Left lung (tissue), 10 donors: Measurements from ENCODE around the gene IQCM. TPM values are rescaled to one million over a fixed set of nuclear protein-coding genes. Genes with fewer than 3 reads are reported as not detected.

Experiments used
- ATAC-seq: fragments of 200-7000 bp; cut with Tn5 transposase; one replicate; pipeline ENCODE4 v1.9.1; 2020; ENCODE audit warnings: moderate library complexity
- DNase-seq, 4 donors: peaks; one replicate each; pipeline ENCODE4 v3.0.0-alpha.2; 2013 to 2020
- H3K27ac ChIP-seq, 2 donors: fragments of 200-600 bp; sonication (generic) in 1 of 2; one replicate each; pipeline versions ENCODE4 v1.5.0 to v1.8.0; 2020 to 2021
- H3K27me3 ChIP-seq, 2 donors: fragments of 200-600 bp; sonication (generic) in 1 of 2; one replicate each; pipeline versions ENCODE4 v1.5.0 to v1.8.0; 2020 to 2021
- H3K36me3 ChIP-seq, 2 donors: fragments of 200-600 bp; sonication (generic) in 1 of 2; one replicate each; pipeline versions ENCODE4 v1.5.0 to v1.8.0; 2020 to 2021
- H3K4me1 ChIP-seq, 2 donors: fragments of 200-600 bp; one replicate each; pipeline ENCODE4 v1.8.0; 2021
- H3K4me3 ChIP-seq, 2 donors: fragments of 200-600 bp; sonication (generic) in 1 of 2; one replicate each; pipeline versions ENCODE4 v1.5.0 to v1.8.0; 2020 to 2021; ENCODE audit warnings: mild to moderate bottlenecking in 1 of 2
- H3K9me3 ChIP-seq, 2 donors: fragments of 200-600 bp; sonication (generic) in 1 of 2; one replicate each; pipeline versions ENCODE4 v1.5.0 to v1.8.0; 2020 to 2021
- CTCF ChIP-seq, 2 donors: fragments of 200-600 bp; sonication (generic) in 1 of 2; IDR thresholded peaks; one replicate each; pipeline versions ENCODE4 v1.5.0 to v1.8.0; 2021; ENCODE audit warnings: antibody characterized with exemption in 2 of 2
- intact Hi-C, 2 donors: fragments of 100-400 bp; cut with DNase I; formaldehyde crosslinking; loops; one replicate each; pipeline versions ENCODE4 v1.11.2 to v1.14.2; 2022
- polyA plus RNA-seq, 6 donors: library from polyadenylated mRNA; unstranded; fragments of 120-200 nt; gene quantifications; one replicate each; pipeline ENCODE4 v1.2.1, GENCODE V29; 2013; ENCODE audit not compliant: insufficient read length in 6 of 6
- total RNA-seq, 2 donors: library from RNA; stranded (reverse); fragmentation: NEBNext Ultra II Directional; extraction: Animal tissue kit (Norgen Biotek cat#: 25700); gene quantifications; one replicate each; pipeline ENCODE4 v1.2.1, GENCODE V29; 2021
- donor health status: DM: no; HTN: yes; CAD: no.
- donor health status: DM: no; HTN: no; CAD: no.

IQCM gene
- total and polyA plus RNA-seq, 8 donors, result not detected

- intact Hi-C loops, result no loop called here
- Histone ChIP-seq H3K4me1 (no peaks in the 10 kb centered on the region), H3K4me3 (no peak overlapping the region), H3K36me3 (no peaks in the 10 kb centered on the region), H3K27me3 (no peaks in the 10 kb centered on the region), H3K9me3 (no peaks in the 10 kb centered on the region), H3K27ac (no peak overlapping the region)
- no peak for DNase-seq
- no peak for TF ChIP-seq CTCF (IDR thresholded peaks at IDR 0.05)
- ATAC-seq, result no peak
These were observed 29.8 kb downstream of the IQCM start for GRCh38 chr4:149785696-149786431.

- intact Hi-C loops, result no loop called here
- no peak for ATAC-seq
- no peak overlapping the region for H3K4me3 ChIP-seq
- no peaks in the 10 kb centered on the region for H3K9me3 ChIP-seq
- H3K4me1 ChIP-seq, result no peaks in the 10 kb centered on the region
- H3K27ac ChIP-seq, result no peak overlapping the region
- no peaks in the 10 kb centered on the region for H3K27me3 ChIP-seq
- DNase-seq, result no peak
- TF ChIP-seq CTCF (IDR thresholded peaks at IDR 0.05), result no peak
- no peaks in the 10 kb centered on the region for H3K36me3 ChIP-seq
These were observed 31.6 kb downstream of the IQCM start for GRCh38 chr4:149784018-149784417.

DNA sequence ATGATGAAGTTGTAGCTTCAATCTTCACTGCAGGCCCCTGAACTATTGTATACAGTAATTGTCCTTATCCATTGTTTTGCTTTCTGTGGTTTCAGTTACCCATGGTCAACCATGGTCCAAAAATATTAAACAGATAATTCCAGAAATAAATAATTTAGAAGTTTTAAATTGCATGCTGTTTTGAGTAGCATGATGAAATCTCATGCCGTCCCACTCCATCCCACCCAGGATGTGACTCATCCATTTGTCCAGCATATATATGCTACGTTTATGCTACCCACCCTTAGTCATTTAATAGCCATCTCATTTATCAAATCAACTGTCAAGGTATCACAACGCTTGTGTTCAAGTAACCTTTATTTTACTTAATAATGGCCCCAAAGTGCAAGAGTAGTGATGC lies 34.5 kb downstream of the IQCM start:
- ATAC-seq (no peak), DNase-seq (no peak)
- intact Hi-C loops, result no loop called here
- no peak overlapping the region for H3K4me3 ChIP-seq
- H3K36me3 ChIP-seq, result no peaks in the 10 kb centered on the region
- no peaks in the 10 kb centered on the region for H3K27me3 ChIP-seq
- no peak overlapping the region for H3K27ac ChIP-seq
- H3K9me3 ChIP-seq, result no peaks in the 10 kb centered on the region
- TF ChIP-seq CTCF (IDR thresholded peaks at IDR 0.05), result no peak
- H3K4me1 ChIP-seq, result no peaks in the 10 kb centered on the region

DNA sequence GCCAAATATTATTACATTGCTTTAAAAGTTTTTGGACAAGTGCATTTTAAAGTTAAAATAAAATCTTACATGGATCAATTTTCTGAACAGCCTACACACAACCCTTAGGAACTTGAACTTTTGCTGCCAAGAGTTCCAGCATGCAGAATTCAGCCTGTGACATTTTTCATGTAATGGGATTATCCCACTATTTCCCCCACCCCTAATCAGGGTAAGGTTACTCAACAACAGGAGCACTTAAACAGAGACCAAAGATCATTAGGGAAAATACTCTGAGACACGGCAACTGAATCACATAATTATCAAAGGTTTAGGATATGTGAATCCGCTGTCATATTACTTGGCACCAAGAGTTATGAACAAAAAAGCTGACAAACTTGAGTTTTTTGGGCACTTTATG lies 47.2 kb downstream of the IQCM start:
- no peaks in the 10 kb centered on the region for H3K36me3 ChIP-seq
- intact Hi-C loops, result no loop called here
- H3K27ac ChIP-seq, result no peak overlapping the region
- no peaks in the 10 kb centered on the region for H3K27me3 ChIP-seq
- H3K9me3 ChIP-seq, result peaks cover 0 to 2% of the 10 kb centered on the region in 2 donors
- DNase-seq (no peak), ATAC-seq (no peak)
- TF ChIP-seq CTCF (IDR thresholded peaks at IDR 0.05), result no peak
- H3K4me3 ChIP-seq, result no peak overlapping the region
- no peaks in the 10 kb centered on the region for H3K4me1 ChIP-seq

DNA sequence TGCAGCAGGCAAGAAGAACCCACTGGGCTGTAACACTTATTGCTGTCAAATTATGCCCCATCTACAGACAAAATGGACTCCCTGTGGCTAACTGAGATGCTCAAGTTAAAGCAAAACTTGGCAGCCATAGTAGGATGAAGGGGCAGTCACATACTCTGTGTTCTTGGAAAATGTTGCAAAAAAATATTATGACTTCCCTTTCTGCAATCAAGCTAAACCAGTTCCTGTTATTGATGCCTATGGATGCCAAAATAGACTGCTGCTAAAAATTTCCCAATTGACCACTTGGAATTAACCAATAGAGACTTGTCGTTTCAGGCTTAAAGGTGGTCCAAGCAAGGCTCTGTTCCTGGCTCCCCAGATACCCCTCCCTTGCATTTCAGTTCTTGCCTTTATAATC lies 49.5 kb downstream of the IQCM start:
- no peak overlapping the region for H3K27ac ChIP-seq
- intact Hi-C loops, result no loop called here
- no peak for ATAC-seq
- H3K4me1 ChIP-seq, result no peaks in the 10 kb centered on the region
- TF ChIP-seq CTCF (IDR thresholded peaks at IDR 0.05), result no peak
- no peaks in the 10 kb centered on the region for H3K27me3 ChIP-seq
- no peak for DNase-seq
- no peak overlapping the region for H3K4me3 ChIP-seq
- H3K9me3 ChIP-seq, result peaks cover 0 to 2% of the 10 kb centered on the region in 2 donors
- no peaks in the 10 kb centered on the region for H3K36me3 ChIP-seq
